GM12873 (cell line): ENCODE data around the gene ZNF718.

Experiments used
- CTCF ChIP-seq: IDR thresholded peaks from 2 replicates; pipeline ENCODE4 v1.5.1; 2012; ENCODE audit warnings: low read depth, mild to moderate bottlenecking, moderate library complexity, low read length, control low read depth; ENCODE audit not compliant: insufficient read depth; ENCODE audit errors: missing control alignments

Gene ZNF718

DNA sequence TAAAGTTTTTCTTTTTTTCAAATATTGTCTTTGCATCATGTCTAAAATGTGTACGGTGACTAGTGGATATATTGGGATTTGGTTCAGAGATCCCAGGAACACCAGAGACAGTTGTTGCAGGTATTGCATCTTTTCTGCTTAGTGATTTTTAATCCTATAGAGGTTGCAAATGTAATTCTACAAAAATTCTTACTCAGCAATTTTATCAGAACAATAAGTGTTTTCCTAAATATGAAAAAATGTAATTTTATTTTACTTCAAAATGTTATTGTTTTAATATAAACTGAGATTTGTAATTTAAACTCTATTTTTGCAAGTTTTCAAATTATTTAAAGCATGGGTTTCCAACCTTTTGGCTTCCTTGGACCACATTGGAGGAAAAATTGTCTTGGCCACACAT, 8.2 kb downstream of the ZNF718 start:
- TF ChIP-seq CTCF: no peak

GRCh38 chr4:138935-139334, 14.6 kb downstream of the ZNF718 start:
- no peak for TF ChIP-seq CTCF

DNA sequence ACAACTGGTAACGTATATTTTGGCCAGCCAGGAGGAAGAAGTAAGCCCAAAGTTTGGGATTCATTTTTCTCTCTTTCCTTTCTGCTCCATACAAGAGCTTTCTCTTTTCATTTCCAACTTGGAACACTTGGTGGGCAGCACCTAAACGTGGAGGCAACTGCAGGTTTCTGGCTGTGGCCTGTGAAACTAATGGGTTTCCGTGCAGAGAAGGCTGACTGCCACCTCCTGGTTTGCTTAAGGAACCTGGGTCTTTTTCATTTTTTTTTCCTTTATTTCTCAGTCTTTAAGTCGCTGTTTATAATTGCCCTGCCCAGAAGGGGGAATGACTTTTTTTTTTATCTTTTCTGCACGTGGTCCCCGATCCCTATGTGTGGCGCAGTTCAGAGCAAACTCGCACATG, 15.4 kb downstream of the ZNF718 start:
- TF ChIP-seq CTCF: no peak

DNA sequence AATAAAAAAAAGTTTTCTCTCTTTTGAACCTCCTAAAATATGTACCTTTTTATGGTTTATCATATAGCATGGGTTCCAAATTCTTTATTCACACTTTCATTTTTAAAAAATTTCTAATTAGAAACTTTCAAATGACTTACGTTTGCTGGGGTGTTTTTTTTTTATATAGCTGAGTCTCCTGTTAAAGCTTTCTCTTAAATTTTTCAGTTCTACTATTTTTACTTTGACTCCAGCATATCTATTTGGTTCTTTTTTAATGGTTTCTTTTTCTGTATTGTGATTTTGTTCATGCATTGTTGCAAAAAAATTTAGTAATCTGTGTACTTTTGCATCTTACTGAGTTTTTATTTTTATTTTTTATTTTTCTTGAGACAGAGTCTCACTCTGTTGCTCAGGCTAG, 22.3 kb downstream of the ZNF718 start:
- no peak for TF ChIP-seq CTCF

DNA sequence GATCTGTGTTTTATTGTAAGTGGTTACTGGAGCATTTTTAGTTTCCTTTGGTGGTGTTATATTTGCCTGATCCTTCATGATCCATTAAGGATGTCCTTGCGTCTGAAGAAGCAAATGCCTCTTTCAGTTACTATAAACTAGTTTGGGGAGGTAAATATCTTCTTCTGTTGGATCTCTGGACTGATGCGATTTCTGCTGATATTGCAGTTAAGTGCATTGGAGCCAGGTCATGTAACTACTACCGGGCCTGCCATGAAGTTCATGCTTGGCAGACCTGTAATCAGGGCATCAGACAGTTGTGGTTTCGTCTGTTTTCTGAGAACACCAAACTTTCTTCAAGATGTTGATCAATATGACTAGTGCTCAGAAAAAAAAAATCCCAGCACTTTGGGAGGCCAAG, 22.9 kb downstream of the ZNF718 start:
- no peak for TF ChIP-seq CTCF

DNA sequence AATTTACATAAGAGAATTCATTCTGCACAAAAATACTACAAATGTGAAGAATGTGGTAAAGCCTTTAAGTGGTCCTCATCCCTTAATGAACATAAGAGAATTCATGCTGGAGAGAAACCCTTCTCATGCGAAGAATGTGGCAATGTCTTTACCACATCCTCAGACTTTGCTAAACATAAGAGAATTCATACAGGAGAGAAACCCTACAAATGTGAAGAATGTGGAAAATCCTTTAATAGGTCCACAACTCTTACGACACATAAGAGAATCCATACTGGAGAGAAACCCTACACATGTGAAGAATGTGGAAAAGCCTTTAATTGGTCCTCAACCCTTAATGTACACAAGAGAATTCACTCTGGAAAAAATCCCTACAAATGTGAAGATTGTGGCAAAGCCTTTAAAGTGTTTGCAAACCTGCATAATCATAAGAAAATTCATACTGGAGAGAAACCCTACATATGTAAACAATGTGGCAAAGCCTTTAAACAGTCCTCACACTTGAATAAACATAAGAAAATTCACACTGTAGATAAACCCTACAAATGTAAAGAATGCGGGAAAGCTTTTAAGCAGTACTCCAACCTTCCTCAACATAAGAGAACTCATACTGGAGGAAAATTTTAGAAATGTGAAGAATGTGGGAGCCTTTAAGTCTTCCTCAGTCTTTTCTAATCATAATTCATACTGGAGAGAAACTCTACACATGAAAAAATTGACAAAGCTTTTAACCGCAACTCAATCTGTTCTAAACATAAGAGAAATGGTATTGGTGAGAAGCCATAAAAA, 37.4 kb downstream of the ZNF718 start:
- TF ChIP-seq CTCF: no peak

- TF ChIP-seq CTCF: no peak
These were observed 49.5 kb downstream of the ZNF718 start for GRCh38 chr4:173666-174314.
